SK-N-SH treated with all-trans-retinoic acid at 6 μM for 48 hours (cell line): ENCODE results near the gene CACNA1A.

Source experiments
- ATAC-seq: fragments of 200-7000 bp; cut with Tn5 transposase; 3 replicates; pipeline ENCODE4 v1.9.1; 2020; ENCODE audit warnings: mild to moderate bottlenecking, moderate library complexity
- ARNTL ChIP-seq: fragments of 450-650 bp; formaldehyde crosslinking; IDR thresholded peaks from 2 replicates; pipeline ENCODE4 v1.5.0; 2020; ENCODE audit warnings: low read depth, mild to moderate bottlenecking, moderate library complexity, borderline replicate concordance
- BACH2 ChIP-seq: fragments of 250-450 bp; sonication (Bioruptor Pico); IDR thresholded peaks from 2 replicates; pipeline ENCODE4 v1.9.0; 2021; ENCODE audit warnings: mild to moderate bottlenecking, borderline replicate concordance
- CREB5 ChIP-seq: fragments of 250-450 bp; sonication (Bioruptor Pico); IDR thresholded peaks from 2 replicates; pipeline ENCODE4 v1.5.1; 2020; ENCODE audit warnings: low read depth, mild to moderate bottlenecking, moderate library complexity
- CSDC2 ChIP-seq: fragments of 250-450 bp; sonication (Bioruptor Pico); IDR thresholded peaks from 2 replicates; pipeline ENCODE4 v1.5.0; 2020; ENCODE audit warnings: mild to moderate bottlenecking, moderate library complexity
- CSRNP3 ChIP-seq: fragments of 250-450 bp; sonication (Bioruptor Pico); IDR thresholded peaks from 2 replicates; pipeline ENCODE4 v1.5.1; 2021; ENCODE audit warnings: mild to moderate bottlenecking, moderate library complexity
- ESRRG ChIP-seq: fragments of 250-450 bp; sonication (Bioruptor Pico); IDR thresholded peaks from 2 replicates; pipeline ENCODE4 v1.6.1; 2021; ENCODE audit warnings: mild to moderate bottlenecking
- GLIS3 ChIP-seq: fragments of 250-450 bp; sonication (Bioruptor Pico); IDR thresholded peaks from 2 replicates; pipeline ENCODE4 v1.5.0; 2020; ENCODE audit warnings: mild to moderate bottlenecking, moderate library complexity
- ISL1 ChIP-seq: fragments of 250-450 bp; sonication (Bioruptor Pico); IDR thresholded peaks from 2 replicates; pipeline ENCODE4 v2.1.2; 2022; ENCODE audit warnings: mild to moderate bottlenecking, moderate library complexity
- OSR1 ChIP-seq: fragments of 250-450 bp; sonication (Bioruptor Pico); IDR thresholded peaks from 2 replicates; pipeline ENCODE4 v1.8.0; 2022; ENCODE audit warnings: moderate library complexity, mild to moderate bottlenecking, inconsistent platforms
- PATZ1 ChIP-seq: fragments of 250-450 bp; sonication (Bioruptor Pico); IDR thresholded peaks from 2 replicates; pipeline ENCODE4 v1.8.0; 2020; ENCODE audit warnings: mild to moderate bottlenecking, moderate library complexity, borderline replicate concordance
- PPARA ChIP-seq: fragments of 250-450 bp; sonication (Bioruptor Pico); IDR thresholded peaks from 2 replicates; pipeline ENCODE4 v1.5.0; 2020; ENCODE audit warnings: mild to moderate bottlenecking, borderline replicate concordance
- RARB ChIP-seq: fragments of 250-450 bp; sonication (Bioruptor Pico); IDR thresholded peaks from 2 replicates; pipeline ENCODE4 v1.8.0; 2021; ENCODE audit warnings: mild to moderate bottlenecking, moderate library complexity
- SNAI2 ChIP-seq: fragments of 250-450 bp; sonication (Bioruptor Pico); IDR thresholded peaks from 2 replicates; pipeline ENCODE4 v1.5.0; 2020; ENCODE audit warnings: mild to moderate bottlenecking, moderate library complexity
- TCF4 ChIP-seq: fragments of 250-450 bp; sonication (Bioruptor Pico); IDR thresholded peaks from 2 replicates; pipeline ENCODE4 v1.8.0; 2021; ENCODE audit warnings: mild to moderate bottlenecking, moderate library complexity, borderline replicate concordance
- TOX ChIP-seq: fragments of 250-450 bp; sonication (Bioruptor Pico); IDR thresholded peaks from 2 replicates; pipeline ENCODE4 v1.8.0; 2021; ENCODE audit warnings: mild to moderate bottlenecking, moderate library complexity, borderline replicate concordance
- ZC3H10 ChIP-seq: fragments of 250-450 bp; sonication (Bioruptor Pico); IDR thresholded peaks from 2 replicates; pipeline ENCODE4 v1.5.1; 2021; ENCODE audit warnings: mild to moderate bottlenecking, moderate library complexity
- ZFP3 ChIP-seq: fragments of 250-450 bp; sonication (Bioruptor Pico); IDR thresholded peaks from 2 replicates; pipeline ENCODE4 v1.5.0; 2020; ENCODE audit warnings: mild to moderate bottlenecking, moderate library complexity
- ZFP30 ChIP-seq: fragments of 450-650 bp; formaldehyde crosslinking; IDR thresholded peaks from 2 replicates; pipeline ENCODE4 v1.5.0; 2022; ENCODE audit warnings: mild to moderate bottlenecking, moderate library complexity
- ZNF565 ChIP-seq: fragments of 450-650 bp; formaldehyde crosslinking; conservative IDR thresholded peaks from 2 replicates; pipeline ENCODE4 v1.5.0; 2020; ENCODE audit warnings: low read depth, mild to moderate bottlenecking, moderate library complexity
- ZNF70 ChIP-seq: fragments of 450-650 bp; formaldehyde crosslinking; IDR thresholded peaks from 2 replicates; pipeline ENCODE4 v1.5.0; 2020; ENCODE audit warnings: mild to moderate bottlenecking, moderate library complexity
- ZNF8 ChIP-seq: fragments of 450-650 bp; formaldehyde crosslinking; IDR thresholded peaks from 2 replicates; pipeline ENCODE4 v1.5.0; 2020; ENCODE audit warnings: mild to moderate bottlenecking, moderate library complexity
- TF ChIP-seq, protein P1 (sequence below): fragments of 250-450 bp; sonication (Bioruptor Pico); IDR thresholded peaks from 2 replicates; pipeline ENCODE4 v1.5.0; 2020; ENCODE audit warnings: mild to moderate bottlenecking, moderate library complexity

Gene CACNA1A

GRCh38 chr19:13229246-13229645, 277.0 kb downstream of the CACNA1A start:
- ATAC-seq, result no peak
- no peak for TF ChIP-seq BACH2 (CRISPR knock-in tag)
- no peak for TF ChIP-seq ESRRG (CRISPR knock-in tag)
- TF ChIP-seq RARB, result no peak
- no peak for TF ChIP-seq ZC3H10 (CRISPR knock-in tag)
- no peak for TF ChIP-seq ZNF565 (CRISPR knock-in tag)
- no peak for TF ChIP-seq ZFP30 (CRISPR knock-in tag)
- TF ChIP-seq PATZ1, result no peak
- no peak for TF ChIP-seq TOX
- TF ChIP-seq CSDC2 (CRISPR knock-in tag), result no peak
- no peak for TF ChIP-seq CREB5 (CRISPR knock-in tag)
- no peak for TF ChIP-seq TCF4 (CRISPR knock-in tag)
- no peak for TF ChIP-seq PPARA (CRISPR knock-in tag)
- TF ChIP-seq SNAI2 (CRISPR knock-in tag), result no peak
- no peak for TF ChIP-seq ZNF70
- no peak for TF ChIP-seq ZFP3
- no peak for TF ChIP-seq ARNTL (CRISPR knock-in tag)
- TF ChIP-seq CSRNP3 (CRISPR knock-in tag), result no peak
- TF ChIP-seq GLIS3 (CRISPR knock-in tag), result no peak
- TF ChIP-seq OSR1 (CRISPR knock-in tag), result no peak

GRCh38 chr19:13228561-13228960, 277.7 kb downstream of the CACNA1A start:
- ATAC-seq, result peak; percentile 69
- TF ChIP-seq OSR1 (CRISPR knock-in tag) (no peak), TOX (no peak), CREB5 (CRISPR knock-in tag) (no peak), ARNTL (CRISPR knock-in tag) (no peak), PPARA (CRISPR knock-in tag) (no peak)

DNA sequence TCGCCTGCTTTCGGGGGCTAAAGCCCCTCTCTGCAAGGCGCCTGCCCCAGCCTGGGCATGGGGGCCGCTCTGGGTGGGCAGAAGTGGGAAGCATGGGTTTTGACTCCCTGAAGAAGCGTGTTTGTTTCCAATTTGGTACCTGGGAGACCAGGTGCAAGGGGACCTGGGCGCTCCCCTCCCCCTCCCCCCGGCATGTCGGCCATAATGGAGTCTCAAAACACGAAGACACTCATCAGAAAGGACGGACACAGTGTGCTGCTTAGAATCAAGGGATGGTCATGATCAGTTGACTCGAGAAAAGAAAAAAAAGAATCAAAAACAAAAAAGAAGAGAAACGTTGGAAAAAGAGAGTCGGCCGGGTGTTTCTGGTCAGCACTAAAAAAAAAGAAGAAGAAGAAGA, 279.3 kb downstream of the CACNA1A start:
- TF ChIP-seq OSR1 (CRISPR knock-in tag), result no peak
- TF ChIP-seq RARB, result no peak
- TF ChIP-seq ZFP30 (CRISPR knock-in tag), result no peak
- TF ChIP-seq PATZ1, result no peak
- no peak for TF ChIP-seq BACH2 (CRISPR knock-in tag)
- no peak for TF ChIP-seq ZNF8
- no peak for TF ChIP-seq ZNF70
- ATAC-seq, result no peak

DNA sequence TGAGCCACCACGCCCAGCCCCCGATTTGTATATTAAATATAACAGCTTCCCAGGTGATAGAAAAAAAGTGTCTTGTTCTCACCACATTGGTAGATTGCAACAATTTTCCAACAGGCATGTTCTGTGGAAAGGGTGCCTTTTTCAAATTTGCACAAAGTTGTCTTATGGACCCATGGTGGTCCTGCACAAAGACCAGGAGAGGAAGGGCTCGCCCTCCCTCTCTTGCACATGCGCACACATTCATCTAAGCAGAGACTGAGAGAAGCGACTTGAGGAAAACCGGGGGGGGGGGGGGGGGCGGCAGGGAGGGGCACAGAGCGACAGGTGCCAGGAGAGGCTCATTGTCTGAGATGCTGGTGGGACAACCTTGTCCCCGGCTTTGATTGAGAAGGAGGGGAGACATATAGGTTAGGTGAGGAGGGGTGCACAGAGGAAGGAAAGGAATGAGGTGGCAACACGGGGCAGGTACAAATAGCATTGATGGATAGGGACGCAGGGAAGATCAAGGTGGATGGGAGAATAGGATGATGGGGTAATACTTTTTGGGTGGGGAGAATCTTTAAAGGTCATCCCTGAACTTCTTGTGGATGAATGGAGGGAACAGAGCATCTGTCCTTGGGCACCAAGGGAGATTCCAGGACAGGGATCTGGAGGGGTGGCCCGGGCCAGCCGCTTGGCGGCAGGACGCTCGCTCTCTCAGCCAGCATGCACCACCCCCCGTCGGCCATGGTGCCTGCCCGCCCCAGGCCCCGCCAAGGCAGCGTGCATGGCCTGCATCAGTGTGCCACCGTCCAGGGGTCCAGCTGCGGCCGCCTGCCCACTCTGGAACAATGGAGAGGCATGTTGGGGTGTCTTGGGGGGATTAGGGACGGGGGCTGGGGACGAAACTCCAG, 280.1 kb downstream of the CACNA1A start:
- 0 out of 3 replicates have a peak, but pooled peaks have one; percentile 30 for ATAC-seq
- TF ChIP-seq ZNF8 (no peak), ZFP3 (no peak), GLIS3 (CRISPR knock-in tag) (no peak), PATZ1 (no peak), RARB (no peak), ISL1 (CRISPR knock-in tag) (no peak)
- TF ChIP-seq, protein P1, sequence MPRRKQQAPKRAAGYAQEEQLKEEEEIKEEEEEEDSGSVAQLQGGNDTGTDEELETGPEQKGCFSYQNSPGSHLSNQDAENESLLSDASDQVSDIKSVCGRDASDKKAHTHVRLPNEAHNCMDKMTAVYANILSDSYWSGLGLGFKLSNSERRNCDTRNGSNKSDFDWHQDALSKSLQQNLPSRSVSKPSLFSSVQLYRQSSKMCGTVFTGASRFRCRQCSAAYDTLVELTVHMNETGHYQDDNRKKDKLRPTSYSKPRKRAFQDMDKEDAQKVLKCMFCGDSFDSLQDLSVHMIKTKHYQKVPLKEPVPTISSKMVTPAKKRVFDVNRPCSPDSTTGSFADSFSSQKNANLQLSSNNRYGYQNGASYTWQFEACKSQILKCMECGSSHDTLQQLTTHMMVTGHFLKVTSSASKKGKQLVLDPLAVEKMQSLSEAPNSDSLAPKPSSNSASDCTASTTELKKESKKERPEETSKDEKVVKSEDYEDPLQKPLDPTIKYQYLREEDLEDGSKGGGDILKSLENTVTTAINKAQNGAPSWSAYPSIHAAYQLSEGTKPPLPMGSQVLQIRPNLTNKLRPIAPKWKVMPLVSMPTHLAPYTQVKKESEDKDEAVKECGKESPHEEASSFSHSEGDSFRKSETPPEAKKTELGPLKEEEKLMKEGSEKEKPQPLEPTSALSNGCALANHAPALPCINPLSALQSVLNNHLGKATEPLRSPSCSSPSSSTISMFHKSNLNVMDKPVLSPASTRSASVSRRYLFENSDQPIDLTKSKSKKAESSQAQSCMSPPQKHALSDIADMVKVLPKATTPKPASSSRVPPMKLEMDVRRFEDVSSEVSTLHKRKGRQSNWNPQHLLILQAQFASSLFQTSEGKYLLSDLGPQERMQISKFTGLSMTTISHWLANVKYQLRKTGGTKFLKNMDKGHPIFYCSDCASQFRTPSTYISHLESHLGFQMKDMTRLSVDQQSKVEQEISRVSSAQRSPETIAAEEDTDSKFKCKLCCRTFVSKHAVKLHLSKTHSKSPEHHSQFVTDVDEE, result no peak
